NCI-H1092 (cell line): ENCODE measurements around the gene CCDC80.
"Not testable (repeated sequence)": the region's sequence is repeated elsewhere in the genome, so short reads cannot be mapped to it uniquely, and the experiment has no call there.

ENCODE experiments used
- DNase-seq: peaks from one replicate; lab custom pipeline; 2025; lab: John Stamatoyannopoulos, UW

CCDC80 gene

GRCh38 chr3:112665009-112665408 is 24.1 kb upstream of the CCDC80 start:
- not testable (repeated sequence) for DNase-seq

- no peak for DNase-seq
Measured at GRCh38 chr3:112656043-112656442, 15.1 kb upstream of the CCDC80 start.

- no peak for DNase-seq
Measured at GRCh38 chr3:112654979-112655378, 14.0 kb upstream of the CCDC80 start.

- no peak for DNase-seq
Measured at GRCh38 chr3:112654492-112654891, 13.5 kb upstream of the CCDC80 start.

GRCh38 chr3:112653881-112654300 is 12.9 kb upstream of the CCDC80 start:
- DNase-seq = no peak

GRCh38 chr3:112653209-112653871 is 12.4 kb upstream of the CCDC80 start:
- DNase-seq = no peak

- no peak for DNase-seq
Measured at GRCh38 chr3:112651516-112651915, 10.6 kb upstream of the CCDC80 start.

GRCh38 chr3:112651071-112651470 is 10.1 kb upstream of the CCDC80 start:
- no peak for DNase-seq

- DNase-seq = no peak
Measured at GRCh38 chr3:112650482-112650881, 9.5 kb upstream of the CCDC80 start.

- no peak for DNase-seq
Measured at GRCh38 chr3:112649478-112649735, 8.5 kb upstream of the CCDC80 start.

GRCh38 chr3:112647122-112647521 is 6.2 kb upstream of the CCDC80 start:
- DNase-seq = no peak

GRCh38 chr3:112646623-112647022 is 5.7 kb upstream of the CCDC80 start:
- DNase-seq = no peak

- DNase-seq = no peak
Measured at GRCh38 chr3:112644453-112644852, 3.5 kb upstream of the CCDC80 start.

GRCh38 chr3:112643621-112644240 is 2.8 kb upstream of the CCDC80 start:
- no peak for DNase-seq

GRCh38 chr3:112642912-112643506 is 2.1 kb upstream of the CCDC80 start:
- DNase-seq = peak; percentile 72

- no peak for DNase-seq
Measured at GRCh38 chr3:112640276-112640929, 540 bp downstream of the CCDC80 start.

GRCh38 chr3:112639455-112640225 is 1.3 kb downstream of the CCDC80 start:
- DNase-seq = no peak

GRCh38 chr3:112638327-112639020 is 2.5 kb downstream of the CCDC80 start:
- DNase-seq = no peak

- no peak for DNase-seq
Measured at GRCh38 chr3:112637700-112638099, 3.2 kb downstream of the CCDC80 start.

- no peak for DNase-seq
Measured at GRCh38 chr3:112635674-112636073, 5.3 kb downstream of the CCDC80 start.

GRCh38 chr3:112634786-112635541 is 6.0 kb downstream of the CCDC80 start:
- DNase-seq = no peak
